ACC112 (cell line): ENCODE measurements around the gene MGAT5.

ENCODE experiments used
- H2AFZ ChIP-seq: fragments of 200-600 bp; sonication (generic); one replicate; pipeline ENCODE4 v1.6.0; 2017; ENCODE audit warnings: antibody characterized with exemption, low read length; ENCODE audit not compliant: unreplicated experiment
- H3K27ac ChIP-seq: fragments of 200-600 bp; sonication (generic); 2 replicates; pipeline ENCODE4 v1.5.1; 2014; ENCODE audit warnings: low read depth, mild to moderate bottlenecking, antibody characterized with exemption, low read length, moderate library complexity
- H3K27me3 ChIP-seq: fragments of 200-600 bp; sonication (generic); 2 replicates; pipeline ENCODE4 v1.6.1; 2014; ENCODE audit warnings: mild to moderate bottlenecking, antibody characterized with exemption, low read length, moderate library complexity, mixed read lengths; ENCODE audit not compliant: insufficient read depth
- H3K36me3 ChIP-seq: fragments of 200-600 bp; sonication (generic); 2 replicates; pipeline ENCODE4 v1.6.1; 2016; ENCODE audit warnings: mild to moderate bottlenecking, antibody characterized with exemption, low read length, moderate library complexity, mixed read lengths; ENCODE audit not compliant: insufficient read depth
- H3K4me1 ChIP-seq: fragments of 200-600 bp; sonication (generic); one replicate; pipeline ENCODE4 v1.6.1; 2016; ENCODE audit warnings: low read length, mixed read lengths; ENCODE audit not compliant: insufficient read depth, unreplicated experiment, control insufficient read depth
- H3K4me3 ChIP-seq: fragments of 200-600 bp; sonication (generic); 2 replicates; pipeline ENCODE4 v1.5.1; 2014; ENCODE audit warnings: mild to moderate bottlenecking, low read depth, low read length
- H3K79me2 ChIP-seq: fragments of 200-600 bp; sonication (generic); one replicate; pipeline ENCODE4 v1.6.0; 2016; ENCODE audit warnings: low read length; ENCODE audit not compliant: control insufficient read depth, unreplicated experiment, insufficient read depth

MGAT5 gene

DNA sequence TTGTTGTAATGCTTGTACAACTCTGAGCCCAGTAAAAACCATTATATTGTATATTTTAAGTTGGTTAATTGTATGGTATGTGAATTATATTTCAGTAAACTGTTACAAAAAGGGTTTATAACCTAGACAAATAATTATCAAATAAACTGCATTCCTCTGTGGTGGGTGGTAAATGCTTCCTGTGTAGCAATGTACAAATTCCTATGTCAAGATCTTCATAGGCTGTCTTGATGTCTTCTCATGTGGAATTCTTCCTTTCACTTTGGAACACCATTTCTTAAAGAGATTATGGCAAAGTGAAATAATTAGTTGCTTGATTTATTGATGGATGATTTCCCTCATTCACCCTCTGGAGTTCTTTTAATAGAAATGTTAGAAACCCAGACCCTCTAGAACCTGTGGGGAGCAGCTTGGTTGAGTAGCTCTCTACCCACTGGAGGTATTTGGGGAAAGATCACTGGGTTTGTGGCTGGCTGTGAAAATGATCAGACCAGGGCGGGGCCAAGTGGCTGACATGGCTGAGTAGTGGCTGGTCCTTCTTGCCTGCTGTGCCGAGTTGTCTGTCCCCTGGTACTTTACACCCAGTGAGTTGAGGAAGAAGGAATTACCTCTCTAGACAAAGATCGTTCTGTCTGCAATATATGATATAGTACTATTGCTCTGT is 22.4 kb upstream of the MGAT5 start:
- Histone ChIP-seq H3K27ac (no peak overlapping the region), H3K27me3 (no peaks in the 10 kb centered on the region), H2AFZ (no peak overlapping the region), H3K4me3 (peak overlapping the region; percentile 27; the same call in 1 of the 2 replicates), H3K4me1 (peaks cover 25% of the 10 kb centered on the region), H3K36me3 (no peaks in the 10 kb centered on the region), H3K79me2 (peaks cover 10% of the 10 kb centered on the region)

DNA sequence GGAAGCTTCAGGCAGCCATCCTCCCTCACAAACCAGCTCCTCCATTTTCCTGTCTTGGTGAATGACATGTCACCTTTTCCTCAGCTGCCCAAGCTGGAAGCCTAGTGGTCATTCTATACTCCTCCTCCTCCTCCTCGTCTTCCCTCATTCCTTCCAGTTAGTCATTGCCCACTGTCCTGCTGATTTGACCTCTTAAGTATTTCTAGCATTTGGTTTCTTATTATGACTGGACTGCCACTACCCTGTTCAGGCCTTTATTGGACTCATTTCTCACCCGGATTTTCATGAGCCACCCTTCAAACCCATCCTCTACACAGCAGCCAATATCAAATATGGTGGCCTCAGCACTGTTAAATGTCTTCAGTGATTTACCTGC is 21.9 kb upstream of the MGAT5 start:
- peaks cover 10% of the 10 kb centered on the region for H3K79me2 ChIP-seq
- no peak overlapping the region for H3K27ac ChIP-seq
- H3K36me3 ChIP-seq: no peaks in the 10 kb centered on the region
- H3K4me1 ChIP-seq: peaks cover 25% of the 10 kb centered on the region
- H3K27me3 ChIP-seq: no peaks in the 10 kb centered on the region
- H3K4me3 ChIP-seq: no peak overlapping the region
- H2AFZ ChIP-seq: no peak overlapping the region

DNA sequence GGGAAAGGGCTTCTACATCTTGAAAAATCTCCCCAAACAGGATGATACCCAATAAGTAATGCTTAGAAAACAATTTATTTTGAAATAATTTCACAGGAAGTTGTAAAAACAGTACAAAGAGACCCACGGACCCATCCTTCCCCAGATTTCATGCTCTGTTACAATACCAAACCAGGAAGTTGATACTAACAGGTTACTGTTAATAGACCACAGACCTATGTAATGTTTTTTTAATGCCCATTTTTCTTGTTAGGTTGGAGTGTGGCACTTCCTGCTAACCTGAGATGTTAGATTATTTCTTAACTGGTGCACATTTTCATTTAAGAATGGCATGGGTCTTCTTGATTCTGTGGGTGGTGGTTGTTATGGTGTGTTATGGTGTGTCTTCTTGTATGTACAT is 21.4 kb upstream of the MGAT5 start:
- no peak overlapping the region for H2AFZ ChIP-seq
- no peak overlapping the region for H3K27ac ChIP-seq
- H3K4me1 ChIP-seq: peaks cover 25% of the 10 kb centered on the region
- peaks cover 10% of the 10 kb centered on the region for H3K79me2 ChIP-seq
- no peak overlapping the region for H3K4me3 ChIP-seq
- H3K27me3 ChIP-seq: no peaks in the 10 kb centered on the region
- no peaks in the 10 kb centered on the region for H3K36me3 ChIP-seq

DNA sequence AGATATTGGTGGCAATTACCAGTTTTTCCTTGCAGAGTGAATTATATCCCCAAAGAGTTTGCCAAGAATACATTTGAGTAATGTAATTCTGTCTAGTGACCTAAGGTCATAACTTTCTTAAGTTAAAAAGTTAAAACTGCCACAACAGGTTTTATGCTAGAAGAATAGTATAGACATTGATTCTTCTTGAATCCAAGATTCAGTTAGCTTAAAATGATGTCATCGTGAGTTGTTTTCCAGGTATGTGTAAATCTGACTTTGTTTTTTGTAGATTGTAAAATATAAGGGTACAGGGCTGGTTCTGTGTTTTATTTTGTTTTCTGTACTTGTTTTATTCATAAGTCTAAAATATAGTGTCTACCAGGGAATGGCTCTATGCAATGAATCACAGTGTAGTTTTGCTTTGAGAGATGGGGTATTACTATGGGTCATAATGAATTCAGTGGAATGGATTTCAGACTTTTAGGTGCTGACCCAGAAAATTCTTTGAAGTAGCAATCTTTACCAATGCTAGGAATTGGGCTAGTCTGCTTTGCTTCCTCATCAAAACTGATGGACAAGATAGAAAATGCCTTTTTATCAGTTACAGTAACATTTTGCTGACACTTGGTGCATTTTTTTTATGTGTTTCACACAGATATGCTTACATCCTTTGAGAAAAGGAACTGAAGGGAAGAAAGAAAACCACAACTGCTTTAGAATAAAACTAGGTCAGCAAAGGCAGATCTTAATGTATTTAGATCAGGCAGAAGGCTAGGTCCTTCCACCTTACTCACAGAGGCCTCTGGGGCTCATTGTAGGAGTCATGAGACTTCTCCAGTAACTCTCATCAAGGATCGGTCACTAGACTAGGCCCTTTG is 20.8 kb upstream of the MGAT5 start:
- Histone ChIP-seq H3K4me1 (peaks cover 25% of the 10 kb centered on the region), H2AFZ (no peak overlapping the region), H3K36me3 (no peaks in the 10 kb centered on the region), H3K27me3 (no peaks in the 10 kb centered on the region), H3K27ac (no peak overlapping the region), H3K79me2 (peaks cover 6% of the 10 kb centered on the region), H3K4me3 (no peak overlapping the region)

DNA sequence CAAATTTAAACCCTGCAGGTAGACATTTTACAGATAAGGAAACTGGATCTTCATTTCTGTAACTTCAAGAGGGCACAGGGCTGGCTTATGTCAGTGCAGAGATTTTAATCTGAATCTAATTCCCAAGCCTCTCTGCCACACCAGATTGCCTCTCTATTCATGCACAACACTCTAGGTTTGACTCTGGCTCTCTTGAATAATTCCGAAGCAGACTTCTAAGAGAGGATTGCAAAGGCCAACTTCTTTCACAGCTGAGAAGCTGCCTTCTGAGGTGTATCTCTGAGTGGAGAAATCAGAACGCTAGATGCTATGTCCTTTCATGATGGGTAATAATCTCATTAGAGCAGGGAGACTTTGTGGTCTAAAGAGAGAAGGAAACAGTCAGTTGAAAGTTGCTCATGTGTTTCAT is 20.1 kb upstream of the MGAT5 start:
- Histone ChIP-seq H2AFZ (no peak overlapping the region), H3K27ac (no peak overlapping the region), H3K4me3 (no peak overlapping the region), H3K79me2 (peaks cover 6% of the 10 kb centered on the region), H3K36me3 (no peaks in the 10 kb centered on the region), H3K4me1 (peaks cover 25% of the 10 kb centered on the region), H3K27me3 (no peaks in the 10 kb centered on the region)

DNA sequence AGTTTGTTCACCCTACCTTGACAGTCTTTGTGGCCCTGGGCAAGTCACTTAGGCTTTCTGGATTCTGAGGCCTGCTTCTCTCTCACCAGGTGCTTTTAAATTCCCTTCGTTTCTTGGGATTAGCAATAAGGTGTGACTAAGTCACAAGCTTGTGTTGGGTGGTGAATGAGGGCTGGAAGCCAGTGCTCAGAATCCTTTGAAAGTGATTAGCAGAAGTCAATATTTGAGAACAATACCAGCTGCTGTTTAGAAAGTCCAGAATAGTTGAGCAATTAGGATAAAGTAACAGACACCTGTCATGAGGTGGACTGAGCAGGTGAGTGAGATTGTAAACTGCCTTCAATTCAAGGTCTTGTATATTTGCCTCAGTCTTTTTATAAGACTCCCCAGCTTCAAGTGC is 19.3 kb upstream of the MGAT5 start:
- no peak overlapping the region for H2AFZ ChIP-seq
- peaks cover 25% of the 10 kb centered on the region for H3K4me1 ChIP-seq
- H3K27me3 ChIP-seq: no peaks in the 10 kb centered on the region
- H3K4me3 ChIP-seq: no peak overlapping the region
- no peaks in the 10 kb centered on the region for H3K36me3 ChIP-seq
- H3K79me2 ChIP-seq: peaks cover 6% of the 10 kb centered on the region
- H3K27ac ChIP-seq: no peak overlapping the region

DNA sequence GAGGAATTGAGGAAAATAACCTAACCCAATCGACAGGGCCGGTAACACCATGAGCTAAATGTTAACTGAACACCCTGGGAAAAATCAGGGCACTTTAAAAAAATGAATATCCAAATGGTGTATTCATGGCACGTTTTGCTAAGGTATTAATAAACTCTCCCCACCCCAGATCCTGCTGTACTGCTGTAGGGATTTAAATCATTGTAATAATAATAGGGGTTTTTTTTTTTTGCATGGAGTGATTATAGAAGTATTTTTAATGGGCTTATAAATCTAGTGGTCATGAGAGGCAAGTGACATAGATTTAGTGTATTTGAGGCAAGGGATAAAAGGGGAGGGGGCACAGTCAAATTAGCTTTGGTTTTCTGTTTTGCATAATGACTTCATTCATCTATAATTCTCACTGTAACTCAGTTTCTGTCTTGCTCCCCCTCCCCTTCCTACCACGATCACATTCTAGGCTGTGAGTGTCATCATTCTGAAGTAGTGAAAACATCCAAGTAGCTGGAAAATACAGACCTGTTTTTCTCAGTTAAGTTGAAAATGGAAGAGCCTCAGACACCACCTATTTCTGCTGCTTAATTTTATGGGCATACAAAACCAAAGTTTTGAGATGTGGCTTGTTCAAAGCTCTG is 18.2 kb upstream of the MGAT5 start:
- Histone ChIP-seq H3K27ac (no peak overlapping the region), H2AFZ (no peak overlapping the region), H3K4me3 (no peak overlapping the region), H3K79me2 (peaks cover 6% of the 10 kb centered on the region), H3K27me3 (no peaks in the 10 kb centered on the region), H3K4me1 (peaks cover 25% of the 10 kb centered on the region), H3K36me3 (no peaks in the 10 kb centered on the region)

DNA sequence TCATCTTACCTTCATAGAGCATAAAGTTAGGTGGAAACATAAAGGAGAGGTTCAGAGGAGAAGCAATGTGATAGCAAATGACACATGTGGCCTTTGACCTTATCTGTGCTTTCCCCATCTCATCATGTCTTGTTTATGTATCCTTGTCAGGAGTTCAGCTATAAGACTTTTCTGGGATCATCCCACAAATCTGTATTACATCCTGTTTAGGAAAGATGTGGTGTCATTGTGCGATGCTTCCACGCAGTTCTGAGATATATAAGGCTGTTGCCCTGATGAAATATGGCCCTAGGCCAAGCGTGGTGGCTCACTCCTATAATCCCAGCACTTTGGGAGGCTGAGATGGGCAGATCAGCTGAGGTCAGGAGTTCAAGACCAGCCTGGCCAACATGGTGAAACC is 15.5 kb upstream of the MGAT5 start:
- Histone ChIP-seq H3K27ac (no peak overlapping the region), H3K79me2 (peaks cover 3% of the 10 kb centered on the region), H3K36me3 (no peaks in the 10 kb centered on the region), H3K4me3 (no peak overlapping the region), H2AFZ (no peak overlapping the region), H3K27me3 (no peaks in the 10 kb centered on the region), H3K4me1 (peaks cover 1% of the 10 kb centered on the region)

DNA sequence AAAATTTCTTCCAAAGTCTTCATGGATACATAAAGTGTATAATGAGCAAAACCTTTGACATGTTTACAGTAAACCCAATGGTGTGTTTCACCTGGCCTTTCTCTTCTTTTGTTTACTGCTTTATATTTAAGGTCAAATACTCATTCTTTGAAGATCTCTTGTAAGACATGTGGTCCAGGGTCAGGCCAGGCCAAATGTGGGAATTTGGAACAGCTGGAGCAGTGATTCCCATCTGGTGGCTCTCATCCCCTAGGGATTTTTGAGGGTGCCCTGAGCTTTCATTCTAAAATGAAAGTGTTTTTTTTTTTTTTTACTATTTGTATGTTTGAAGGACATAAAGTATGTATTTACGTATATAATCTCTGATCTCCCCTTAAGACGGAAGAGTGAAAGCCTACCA is 13.8 kb upstream of the MGAT5 start:
- Histone ChIP-seq H3K27ac (no peak overlapping the region), H3K4me3 (no peak overlapping the region), H3K79me2 (peaks cover 1% of the 10 kb centered on the region), H3K36me3 (no peaks in the 10 kb centered on the region), H3K4me1 (no peaks in the 10 kb centered on the region), H2AFZ (no peak overlapping the region), H3K27me3 (no peaks in the 10 kb centered on the region)

DNA sequence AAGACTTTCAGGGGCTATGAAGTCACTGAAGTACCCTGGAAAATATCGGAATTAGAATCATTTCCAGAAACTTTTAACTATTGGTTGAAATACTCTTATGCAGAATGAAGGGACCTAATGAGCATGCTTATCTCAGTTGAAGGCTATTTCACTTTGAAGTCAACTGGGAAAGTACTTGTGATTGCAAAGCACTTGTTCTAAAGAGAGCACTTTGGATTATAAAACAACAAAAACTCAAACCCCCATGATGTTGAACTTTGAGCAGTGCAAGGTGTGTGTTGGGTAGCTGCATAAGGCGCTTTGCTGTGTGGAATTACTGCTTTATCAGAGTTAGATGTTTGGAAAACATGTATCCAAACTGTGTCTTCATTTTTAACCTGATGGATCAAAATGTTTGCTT is 12.0 kb upstream of the MGAT5 start:
- Histone ChIP-seq H2AFZ (no peak overlapping the region), H3K27me3 (no peaks in the 10 kb centered on the region), H3K36me3 (no peaks in the 10 kb centered on the region), H3K79me2 (no peaks in the 10 kb centered on the region), H3K27ac (no peak overlapping the region), H3K4me1 (peaks cover 4% of the 10 kb centered on the region), H3K4me3 (no peak overlapping the region)
